SIG-M5 (cell line): ENCODE data around the gene AMPD3.

Source experiments
- DNase-seq: peaks from one replicate; lab custom pipeline; 2025; lab: John Stamatoyannopoulos, UW

Gene AMPD3

DNA sequence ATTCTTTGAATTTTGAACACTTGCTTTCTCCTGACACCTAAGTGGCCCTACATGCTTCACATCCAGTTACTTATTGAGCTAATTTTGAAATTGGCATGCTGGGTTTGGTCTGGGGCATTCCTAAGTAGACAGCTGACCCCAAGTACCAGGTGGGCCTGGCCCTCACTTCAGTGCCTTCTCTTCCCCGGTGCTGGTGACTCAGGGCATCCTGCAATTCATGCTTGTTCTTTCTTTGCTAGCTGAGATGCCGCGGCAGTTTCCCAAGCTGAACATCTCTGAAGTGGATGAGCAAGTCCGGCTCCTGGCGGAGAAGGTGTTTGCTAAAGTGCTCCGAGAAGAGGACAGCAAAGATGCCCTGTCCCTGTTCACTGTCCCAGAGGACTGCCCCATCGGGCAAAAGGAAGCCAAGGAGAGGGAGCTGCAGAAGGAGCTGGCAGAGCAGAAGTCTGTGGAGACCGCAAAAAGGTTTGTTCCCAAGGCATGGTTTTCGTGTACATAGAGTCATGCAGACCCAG, 6.3 kb downstream of the AMPD3 start:
- DNase-seq: no peak

- DNase-seq: no peak
Observed at GRCh38 chr11:10462746-10463300, 7.8 kb downstream of the AMPD3 start.

GRCh38 chr11:10473371-10473770, 18.3 kb downstream of the AMPD3 start:
- DNase-seq: no peak

- no peak for DNase-seq
Observed at GRCh38 chr11:10474551-10474950, 19.5 kb downstream of the AMPD3 start.

DNA sequence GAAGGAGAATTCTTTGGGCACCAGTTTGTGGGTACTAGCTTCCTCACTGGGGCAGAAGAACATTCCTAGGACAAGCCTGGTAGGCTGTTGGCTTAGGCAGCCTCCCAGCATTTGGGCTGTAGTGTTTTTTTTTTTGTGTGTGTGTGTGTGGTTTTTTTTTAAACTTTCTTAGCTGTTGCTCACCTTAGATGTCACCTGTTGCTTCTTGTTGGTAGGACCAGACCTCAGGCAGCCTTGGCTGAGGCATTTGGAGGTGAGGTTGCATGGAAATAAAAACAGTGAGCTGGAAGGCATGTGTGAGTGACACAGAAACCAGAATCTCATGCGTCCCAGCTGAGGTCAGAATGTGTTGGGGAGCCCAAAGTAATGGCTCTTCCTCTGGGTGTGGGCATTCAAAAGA, 21.3 kb downstream of the AMPD3 start:
- no peak for DNase-seq

DNA sequence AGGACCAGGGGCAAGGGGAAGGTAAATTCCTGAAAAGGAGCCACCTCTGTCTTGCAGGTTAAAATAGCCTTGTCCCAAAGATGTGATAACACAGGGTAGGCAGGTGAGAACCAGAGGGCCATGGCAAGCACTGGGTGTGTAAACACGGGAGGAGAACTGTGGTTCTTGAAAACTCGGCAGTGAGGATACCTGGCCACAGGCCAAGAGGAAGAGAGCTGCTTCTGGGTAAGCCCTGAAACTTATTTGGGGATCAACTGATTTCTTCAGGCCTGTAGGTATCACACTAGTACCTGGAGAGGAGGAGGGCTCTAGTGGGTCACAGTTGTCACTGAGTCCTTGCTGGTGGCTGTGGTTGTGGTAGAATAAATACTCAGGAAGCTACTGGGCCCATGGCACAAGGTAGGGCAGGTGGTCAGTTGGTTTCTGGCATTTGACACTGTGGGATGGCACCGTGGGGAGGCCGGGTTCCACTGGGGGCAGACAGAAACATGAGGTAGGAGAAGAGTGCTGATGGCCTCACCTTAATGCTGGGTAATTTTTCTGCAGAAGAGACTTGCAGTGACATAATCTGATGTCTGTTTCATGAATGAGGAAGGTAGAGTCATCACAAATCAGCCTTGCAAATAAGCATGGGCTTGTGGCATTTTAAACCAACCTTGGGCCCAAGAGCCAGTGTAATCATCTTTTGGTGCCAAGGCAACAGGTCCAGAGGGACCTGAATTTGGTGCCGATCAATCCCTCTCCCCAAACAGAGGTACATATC, 22.0 kb downstream of the AMPD3 start:
- DNase-seq: no peak

DNA sequence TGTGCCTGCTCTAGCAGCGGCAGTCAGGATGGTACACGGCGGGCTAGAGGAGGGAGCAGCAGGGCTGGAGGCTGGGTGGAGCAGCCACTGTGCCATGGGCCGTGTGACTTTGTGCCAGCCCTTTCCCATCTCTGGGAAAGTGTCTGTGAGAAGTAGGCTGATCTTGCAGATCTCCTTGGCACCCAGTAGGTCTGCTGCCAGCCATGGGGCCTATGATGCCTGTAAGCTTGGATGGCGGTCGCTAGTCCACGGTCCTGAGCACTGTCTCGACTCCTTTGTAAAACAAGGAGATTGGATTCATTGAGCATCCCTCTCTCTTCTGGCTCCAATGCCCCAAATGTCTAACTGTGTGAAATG, 22.6 kb downstream of the AMPD3 start:
- no peak for DNase-seq

DNA sequence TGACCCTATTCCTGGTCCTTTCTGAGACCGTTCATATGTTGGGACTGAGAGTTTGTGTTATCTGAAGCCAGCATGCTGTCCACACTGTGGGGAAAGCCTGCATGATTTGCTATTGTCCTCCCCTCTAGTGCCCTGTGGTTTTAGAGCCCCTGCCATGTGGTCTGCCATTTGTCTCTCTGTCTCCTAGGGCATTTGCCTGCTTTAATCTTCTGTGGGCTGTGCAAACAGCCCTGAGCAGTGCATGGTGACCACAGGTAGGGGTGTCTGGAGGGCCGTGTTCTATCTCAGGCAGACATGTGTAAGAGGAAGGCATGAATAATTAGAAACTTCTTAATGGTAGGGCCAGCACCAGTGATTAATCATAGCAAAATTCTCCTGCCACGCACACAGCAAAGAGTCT, 23.0 kb downstream of the AMPD3 start:
- no peak for DNase-seq

DNA sequence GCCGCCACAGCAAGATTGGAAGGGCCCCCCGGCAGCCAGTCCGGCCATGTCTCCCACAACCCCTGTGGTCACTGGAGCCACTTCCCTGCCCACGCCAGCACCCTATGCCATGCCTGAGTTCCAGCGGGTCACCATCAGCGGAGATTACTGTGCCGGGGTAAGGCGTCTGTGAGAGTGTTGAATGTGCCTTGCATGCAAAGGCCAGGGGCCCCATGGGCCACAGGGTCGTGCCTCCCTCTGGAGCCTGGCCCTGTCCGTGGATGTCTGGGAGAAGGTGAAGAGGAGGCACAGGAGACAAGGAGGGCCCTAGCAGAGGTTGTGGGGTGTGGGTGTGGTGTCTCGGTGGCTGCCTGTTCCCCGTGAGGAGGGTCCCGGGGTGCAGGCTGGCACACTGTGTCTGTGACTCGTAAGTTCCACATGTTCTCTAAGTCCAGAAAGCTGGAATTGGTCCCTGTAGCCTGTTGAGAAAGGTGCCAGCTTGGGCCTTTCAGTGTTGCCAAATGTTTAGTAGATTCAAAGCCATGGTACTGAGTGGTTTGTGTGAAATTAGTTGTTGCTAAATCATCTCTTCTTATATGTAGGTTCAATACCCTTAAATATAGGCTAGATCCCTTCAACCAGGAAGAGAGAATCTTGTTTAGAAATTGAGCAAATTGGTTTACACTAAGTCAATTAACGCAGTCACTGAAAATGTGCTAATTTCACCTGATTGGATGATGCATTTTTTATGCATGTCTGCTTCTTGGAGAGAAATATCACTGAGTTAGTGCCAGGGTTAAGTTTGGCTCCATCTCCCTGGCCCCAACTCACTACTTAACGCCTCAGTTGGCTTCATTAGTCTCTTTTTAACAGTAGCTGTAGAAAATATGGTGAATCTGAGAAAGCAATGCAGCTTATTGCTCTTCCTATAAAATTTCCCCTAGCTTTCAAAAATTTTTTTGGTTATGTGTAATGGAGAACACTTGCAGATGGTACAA, 23.8 kb downstream of the AMPD3 start:
- DNase-seq: no peak

GRCh38 chr11:10480026-10480425, 25.0 kb downstream of the AMPD3 start:
- no peak for DNase-seq

DNA sequence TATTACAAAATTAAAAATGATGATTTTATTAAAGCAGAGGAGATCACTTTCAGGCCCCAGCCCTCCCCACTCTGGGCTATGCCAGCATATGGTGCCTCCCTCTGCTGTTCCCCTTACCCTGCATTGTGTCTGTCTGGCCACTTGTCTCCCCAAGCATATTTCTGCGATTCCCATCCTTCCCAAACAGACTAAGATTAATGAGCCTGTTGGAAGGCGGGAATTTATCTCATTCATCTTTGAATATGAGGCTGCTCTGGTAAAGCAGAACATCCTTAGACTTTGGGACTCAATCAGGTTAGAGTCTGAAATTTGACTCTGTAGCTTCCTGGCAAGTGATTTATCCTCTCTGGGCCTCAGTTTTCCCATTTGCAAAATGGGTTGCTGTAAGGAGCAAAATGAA, 25.7 kb downstream of the AMPD3 start:
- no peak for DNase-seq

- DNase-seq: no peak
Observed at GRCh38 chr11:10481560-10482349, 26.7 kb downstream of the AMPD3 start.

DNA sequence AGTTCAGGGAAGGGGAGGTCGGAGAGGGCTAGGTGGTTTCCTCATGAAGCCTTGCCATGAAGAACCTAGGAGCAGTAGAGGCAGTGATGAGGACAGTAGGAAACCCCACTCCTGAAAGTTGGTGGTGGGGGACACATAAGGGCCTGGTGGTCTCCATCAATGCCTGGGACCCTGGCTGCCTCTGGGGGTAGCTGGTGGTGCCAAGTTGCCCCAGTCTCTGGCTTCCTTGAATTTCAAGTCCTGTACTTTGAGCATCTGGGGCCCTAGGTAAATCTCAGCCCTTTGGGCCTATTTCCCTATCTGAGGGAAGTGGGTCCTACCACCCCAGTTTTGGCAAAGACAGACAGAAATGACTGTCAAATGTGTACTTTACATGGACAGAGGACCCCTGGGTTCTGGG, 28.1 kb downstream of the AMPD3 start:
- no peak for DNase-seq

GRCh38 chr11:10483584-10483983, 28.5 kb downstream of the AMPD3 start:
- DNase-seq: no peak

GRCh38 chr11:10484461-10485180, 29.6 kb downstream of the AMPD3 start:
- no peak for DNase-seq

DNA sequence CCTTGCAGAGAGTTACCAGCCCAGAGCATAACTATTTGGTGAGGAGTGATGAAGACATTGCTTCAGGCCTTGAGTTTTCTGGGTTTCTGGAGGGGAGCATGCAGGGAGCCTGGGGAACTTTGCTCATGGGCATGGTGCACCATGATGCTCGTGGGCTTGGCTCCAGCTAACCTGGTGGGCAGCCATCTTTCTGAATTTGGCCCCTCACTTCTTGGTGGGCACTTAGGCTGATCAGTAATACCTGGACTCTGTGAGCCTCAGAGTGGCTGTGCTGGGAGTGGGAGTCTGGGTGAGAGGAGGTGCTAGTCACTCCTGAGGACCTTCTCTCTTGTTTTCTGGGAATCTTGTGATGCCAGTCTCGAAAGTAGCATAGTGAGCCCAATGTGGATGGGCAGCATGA, 30.6 kb downstream of the AMPD3 start:
- DNase-seq: no peak

DNA sequence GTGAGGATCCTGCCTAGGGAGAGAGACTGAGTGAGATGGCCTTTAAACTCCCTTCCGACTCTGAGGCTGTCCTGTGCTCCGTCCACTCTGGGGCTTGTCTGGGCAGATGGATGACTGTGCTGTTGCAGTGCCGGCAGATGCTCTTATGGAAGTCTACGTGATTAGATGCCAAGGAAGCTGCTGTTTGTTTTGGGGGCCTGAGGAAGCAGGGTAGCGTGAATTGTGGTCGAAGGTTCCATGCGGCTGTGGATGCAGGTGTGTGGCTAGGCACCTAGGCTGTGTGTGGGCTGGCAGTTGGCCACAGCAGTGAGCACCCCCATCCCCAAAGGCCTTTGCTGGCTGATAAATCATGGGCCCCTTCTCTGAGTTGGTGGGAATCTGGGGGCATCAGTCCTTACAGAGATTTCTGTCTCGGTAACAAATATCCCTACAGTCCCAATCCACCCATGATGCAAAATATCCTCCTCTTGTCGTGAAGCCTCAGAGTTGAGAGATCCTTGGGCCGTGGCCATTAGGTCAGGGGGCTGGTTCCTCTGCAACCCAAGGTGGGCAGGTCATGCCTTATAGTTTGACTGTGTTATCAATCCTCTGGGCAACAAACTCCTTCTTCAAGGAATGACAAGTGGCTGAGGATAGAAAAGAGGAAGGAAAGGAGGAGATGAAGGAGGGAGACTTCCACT, 31.2 kb downstream of the AMPD3 start:
- no peak for DNase-seq

- no peak for DNase-seq
Observed at GRCh38 chr11:10487002-10487647, 32.1 kb downstream of the AMPD3 start.

DNA sequence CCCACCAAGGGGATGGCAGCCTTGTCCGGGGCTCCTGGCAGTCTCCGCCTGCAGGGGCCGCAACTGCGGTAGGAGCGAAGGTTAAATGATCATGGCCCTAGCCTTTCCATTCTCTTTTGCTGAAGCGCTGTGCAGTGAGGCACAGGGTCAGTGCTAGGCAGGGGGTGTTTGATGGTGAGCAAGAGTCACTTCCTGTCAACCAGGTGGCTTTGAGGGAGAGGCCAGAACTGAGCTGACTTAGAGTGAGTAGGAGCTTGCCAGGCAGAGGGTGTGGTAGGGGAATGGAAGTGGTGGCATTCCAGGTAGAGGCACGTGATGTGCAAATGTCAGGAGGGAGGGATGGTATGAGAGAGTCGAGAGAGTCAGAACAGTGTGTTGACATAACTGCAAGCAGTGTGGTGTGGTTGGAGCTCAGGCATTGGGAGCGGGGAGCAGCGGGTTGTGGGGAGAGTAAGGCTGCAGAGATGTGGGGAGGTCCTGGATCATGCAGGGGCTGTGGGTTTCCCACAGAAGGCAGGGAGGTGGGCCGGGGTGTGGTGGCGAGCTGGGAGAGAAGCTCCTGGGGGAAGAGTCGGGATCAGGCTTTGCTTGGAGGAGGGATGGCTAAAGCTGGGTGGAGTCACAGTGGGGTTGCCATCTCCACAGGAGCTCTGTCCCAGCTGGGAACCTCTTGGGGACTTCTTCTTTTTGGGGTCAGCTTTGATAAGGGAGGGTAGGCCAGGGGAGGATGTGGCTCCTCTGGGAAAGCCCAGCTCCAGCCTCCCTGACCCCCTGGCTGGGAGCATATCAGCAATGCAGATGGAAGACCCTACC, 33.3 kb downstream of the AMPD3 start:
- no peak for DNase-seq
